A673 (cell line): Measurements from ENCODE around the gene CMTM8. TPM values are rescaled to one million over a fixed set of nuclear protein-coding genes. Genes with fewer than 3 reads are reported as not detected.

ENCODE experiments used
- BruUV-seq: library from RNA; stranded (reverse); fragments of 400-500 nt; replicated peaks from 2 replicates; lab custom pipeline; 2021; lab: Mats Ljungman, UMichigan
- CTCF ChIA-PET: fragments of 300-600 bp; sonication (Branson Sonifier 250); formaldehyde crosslinking; loops from one replicate; lab custom pipeline; 2022; ENCODE audit warnings: antibody characterized with exemption; lab: Charles Lee
- POLR2A ChIA-PET: fragments of 300-600 bp; sonication (Branson Sonifier 250); formaldehyde crosslinking; loops from one replicate; lab custom pipeline; 2022; ENCODE audit warnings: antibody characterized with exemption; ENCODE audit not compliant: low non-redundant PET; lab: Charles Lee
- DNase-seq: peaks from one replicate; pipeline ENCODE4 v3.0.0-alpha.2; 2015; ENCODE audit warnings: low spot score
- H3K27ac ChIP-seq: fragments of 200-600 bp; sonication (generic); 2 replicates; pipeline ENCODE4 v1.5.1; 2016; ENCODE audit warnings: mixed run types, low read depth, mild to moderate bottlenecking, mixed read lengths, antibody characterized with exemption, low read length; ENCODE audit not compliant: poor library complexity, severe bottlenecking
- H3K27me3 ChIP-seq: fragments of 200-600 bp; sonication (generic); replicated peaks from 2 replicates; pipeline ENCODE4 v1.6.1; 2017; ENCODE audit warnings: mixed run types, low read depth, mild to moderate bottlenecking, mixed read lengths, antibody characterized with exemption, low read length; ENCODE audit not compliant: insufficient read depth, poor library complexity
- H3K36me3 ChIP-seq: fragments of 200-600 bp; sonication (generic); 2 replicates; pipeline ENCODE4 v1.6.1; 2016; ENCODE audit warnings: mixed run types, mild to moderate bottlenecking, mixed read lengths, antibody characterized with exemption, low read length; ENCODE audit not compliant: insufficient read depth, poor library complexity, severe bottlenecking
- H3K4me1 ChIP-seq: fragments of 200-600 bp; sonication (generic); 2 replicates; pipeline ENCODE4 v1.6.1; 2017; ENCODE audit warnings: mixed run types, mild to moderate bottlenecking, mixed read lengths, antibody characterized with exemption, low read length; ENCODE audit not compliant: insufficient read depth, poor library complexity, severe bottlenecking
- H3K4me3 ChIP-seq: fragments of 200-600 bp; sonication (generic); 2 replicates; pipeline ENCODE4 v1.5.1; 2016; ENCODE audit warnings: low read depth, mixed run types, mild to moderate bottlenecking, mixed read lengths, low read length; ENCODE audit not compliant: poor library complexity, severe bottlenecking
- H3K9me3 ChIP-seq: fragments of 200-600 bp; sonication (generic); 2 replicates; pipeline ENCODE4 v1.6.1; 2016; ENCODE audit warnings: mixed run types, low read depth, mild to moderate bottlenecking, mixed read lengths, antibody characterized with exemption, low read length; ENCODE audit not compliant: poor library complexity, severe bottlenecking
- EZH2 ChIP-seq: fragments of 200-600 bp; sonication (generic); IDR thresholded peaks from 2 replicates; pipeline ENCODE4 v1.6.1; 2017; ENCODE audit warnings: borderline replicate concordance, low read depth, mild to moderate bottlenecking, mixed read lengths, antibody characterized with exemption, low read length; ENCODE audit not compliant: poor library complexity, severe bottlenecking
- intact Hi-C: fragments of 100-400 bp; cut with micrococcal nuclease; formaldehyde crosslinking; loops from one replicate; pipeline ENCODE4 v1.10.0; 2022; ENCODE audit not compliant: unreplicated experiment
- total RNA-seq: library from RNA; stranded (reverse); gene quantifications from 2 replicates; pipeline ENCODE4 v1.2.3, GENCODE V29; 2021
- TF ChIP-seq, protein P1 (sequence below): fragments of 300-800, 200-600 bp; sonication (generic); conservative IDR thresholded peaks from 2 replicates; pipeline ENCODE4 v1.5.1; 2017; ENCODE audit warnings: low read depth, mild to moderate bottlenecking, antibody characterized with exemption, low read length, moderate library complexity, mixed read lengths

CMTM8 gene
- total RNA-seq, 1 experiment from 2014 or later: 2.1 TPM

DNA sequence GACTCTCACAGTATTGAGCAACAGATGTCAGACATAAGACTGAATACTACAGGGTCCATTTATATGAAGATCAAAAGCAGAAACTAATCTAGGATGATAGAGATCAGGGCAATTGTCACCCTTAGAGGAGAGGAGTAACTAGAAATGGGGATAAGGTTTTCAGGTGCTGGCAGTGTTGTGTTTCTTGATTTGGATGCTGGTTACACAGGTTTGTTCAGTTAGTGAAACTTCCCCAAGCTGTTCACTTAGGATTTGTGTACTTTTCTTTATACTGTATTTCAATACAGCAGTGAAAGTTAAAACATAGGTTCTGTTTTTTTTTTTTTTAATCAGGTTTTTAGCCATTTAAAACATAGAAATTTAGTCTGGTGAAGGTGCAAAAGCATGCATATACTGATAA, 114.1 kb downstream of the CMTM8 start:
- H3K4me3 ChIP-seq: no peak overlapping the region
- POLR2A ChIA-PET: no interaction called here
- no TSS peak for BruUV-seq
- no peak for DNase-seq
- intact Hi-C loops: no loop called here
- H3K27me3 ChIP-seq: no peaks in the 10 kb centered on the region
- no peaks in the 10 kb centered on the region for H3K4me1 ChIP-seq
- no peak overlapping the region for H3K27ac ChIP-seq
- TF ChIP-seq EZH2: no peak
- TF ChIP-seq, protein P1, sequence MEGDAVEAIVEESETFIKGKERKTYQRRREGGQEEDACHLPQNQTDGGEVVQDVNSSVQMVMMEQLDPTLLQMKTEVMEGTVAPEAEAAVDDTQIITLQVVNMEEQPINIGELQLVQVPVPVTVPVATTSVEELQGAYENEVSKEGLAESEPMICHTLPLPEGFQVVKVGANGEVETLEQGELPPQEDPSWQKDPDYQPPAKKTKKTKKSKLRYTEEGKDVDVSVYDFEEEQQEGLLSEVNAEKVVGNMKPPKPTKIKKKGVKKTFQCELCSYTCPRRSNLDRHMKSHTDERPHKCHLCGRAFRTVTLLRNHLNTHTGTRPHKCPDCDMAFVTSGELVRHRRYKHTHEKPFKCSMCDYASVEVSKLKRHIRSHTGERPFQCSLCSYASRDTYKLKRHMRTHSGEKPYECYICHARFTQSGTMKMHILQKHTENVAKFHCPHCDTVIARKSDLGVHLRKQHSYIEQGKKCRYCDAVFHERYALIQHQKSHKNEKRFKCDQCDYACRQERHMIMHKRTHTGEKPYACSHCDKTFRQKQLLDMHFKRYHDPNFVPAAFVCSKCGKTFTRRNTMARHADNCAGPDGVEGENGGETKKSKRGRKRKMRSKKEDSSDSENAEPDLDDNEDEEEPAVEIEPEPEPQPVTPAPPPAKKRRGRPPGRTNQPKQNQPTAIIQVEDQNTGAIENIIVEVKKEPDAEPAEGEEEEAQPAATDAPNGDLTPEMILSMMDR: no peak
- no peaks in the 10 kb centered on the region for H3K9me3 ChIP-seq
- no peaks in the 10 kb centered on the region for H3K36me3 ChIP-seq
- CTCF ChIA-PET: no interaction called here

DNA sequence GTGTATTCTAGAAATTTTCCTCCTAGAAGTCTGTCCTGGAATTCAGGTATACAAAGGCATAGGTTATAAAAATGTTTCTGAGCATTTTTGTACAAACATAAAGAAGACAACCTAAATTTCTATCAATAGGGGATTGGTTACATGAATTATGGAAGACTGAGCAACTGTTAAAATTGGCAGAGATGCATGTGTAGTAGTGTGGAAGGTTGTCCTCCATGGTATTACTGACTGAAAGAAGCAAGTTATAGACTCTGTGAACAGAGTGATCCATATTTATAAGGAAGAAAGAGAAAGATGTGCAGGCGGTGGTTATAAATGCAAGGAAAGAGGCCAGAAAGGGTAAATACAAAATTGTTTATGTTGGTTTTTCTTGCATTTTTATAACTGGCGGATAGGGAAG, 114.9 kb downstream of the CMTM8 start:
- CTCF ChIA-PET: no interaction called here
- no peak for TF ChIP-seq EZH2
- TF ChIP-seq, protein P1: no peak
- intact Hi-C loops: no loop called here
- Histone ChIP-seq H3K36me3 (no peaks in the 10 kb centered on the region), H3K27me3 (no peaks in the 10 kb centered on the region), H3K27ac (no peak overlapping the region), H3K4me1 (no peaks in the 10 kb centered on the region), H3K9me3 (no peaks in the 10 kb centered on the region), H3K4me3 (no peak overlapping the region)
- POLR2A ChIA-PET: no interaction called here
- no peak for DNase-seq
- BruUV-seq: no TSS peak

DNA sequence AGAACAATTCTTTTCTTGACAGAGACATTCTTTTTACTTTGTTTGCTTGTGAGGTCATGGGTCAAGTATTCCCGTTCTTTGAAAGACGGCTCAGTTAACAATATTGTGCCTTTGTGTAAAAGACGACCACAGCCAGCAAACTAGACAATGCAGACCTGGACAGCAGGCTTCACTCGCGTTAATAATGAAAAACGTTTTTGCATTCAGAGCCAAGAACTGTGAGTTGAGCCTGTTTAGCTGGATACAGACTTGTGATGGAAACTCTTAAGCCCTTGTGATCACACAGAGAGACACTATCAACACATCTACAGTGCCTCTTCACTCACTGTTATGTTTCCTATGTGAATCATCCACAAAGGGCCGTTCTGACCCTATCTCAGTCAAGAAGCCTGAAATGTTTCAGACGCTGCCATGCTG, 115.9 kb downstream of the CMTM8 start:
- POLR2A ChIA-PET: no interaction called here
- Histone ChIP-seq H3K27me3 (no peaks in the 10 kb centered on the region), H3K4me1 (no peaks in the 10 kb centered on the region), H3K36me3 (no peaks in the 10 kb centered on the region), H3K4me3 (no peak overlapping the region), H3K9me3 (no peaks in the 10 kb centered on the region), H3K27ac (no peak overlapping the region)
- BruUV-seq: no TSS peak
- CTCF ChIA-PET: no interaction called here
- intact Hi-C loops: no loop called here
- TF ChIP-seq EZH2: no peak
- TF ChIP-seq, protein P1: no peak
- DNase-seq: no peak
